Measurements from ENCODE around the gene OR2L8.

OR2L8 gene

DNA sequence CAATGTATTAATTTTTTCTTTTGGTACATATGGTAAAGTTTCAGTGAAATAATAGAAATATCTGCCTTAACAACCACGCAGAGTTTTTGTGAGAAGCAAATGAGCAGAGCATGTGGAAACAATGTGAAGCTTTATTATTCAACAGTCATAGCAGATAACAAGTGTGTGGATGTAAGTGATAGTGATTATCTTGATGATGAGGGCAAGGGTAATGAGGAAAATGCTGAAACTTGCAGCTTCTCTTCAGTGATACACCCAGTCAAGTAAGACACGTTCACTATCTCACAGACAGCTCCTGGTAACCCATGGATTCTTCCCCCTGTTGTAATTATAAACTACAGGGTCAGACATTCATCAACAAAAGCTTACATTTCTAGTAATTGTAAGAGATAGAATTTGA, 50.2 kb downstream of the OR2L8 start:
- no peak for DNase-seq

All from retina (tissue), 1 donor.